Measurements from ENCODE around the gene C2.

The C2 gene

GRCh38 chr6:31954511-31954910 is 27.0 kb downstream of the C2 start:
- DNase-seq = no peak

- DNase-seq = no peak
These were observed 29.3 kb downstream of the C2 start for GRCh38 chr6:31956796-31957195.

GRCh38 chr6:31958412-31958740 is 30.9 kb downstream of the C2 start:
- DNase-seq = peak in 2 of 56 donors; percentile 45 to 52

GRCh38 chr6:31958741-31959739 is 31.5 kb downstream of the C2 start, which contains the start of the genes NELFE and SKIC2:
Gene NELFE (minus strand): TSS chr6:31958971. CDS start chr6:31958446, 525 bp downstream.
Gene SKIC2 (plus strand): TSS chr6:31959175. CDS start chr6:31959193, 18 bp downstream.
- DNase-seq = peak; percentile 84 to 99 (median 97)

GRCh38 chr6:31961616-31962015 is 34.1 kb downstream of the C2 start:
- DNase-seq = no peak

GRCh38 chr6:31963921-31964320 is 36.4 kb downstream of the C2 start:
- no peak for DNase-seq

GRCh38 chr6:31965700-31966099 is 38.2 kb downstream of the C2 start:
- no peak for DNase-seq

GRCh38 chr6:31966506-31966905 is 39.0 kb downstream of the C2 start:
- no peak for DNase-seq

- no peak for DNase-seq
These were observed 39.7 kb downstream of the C2 start for GRCh38 chr6:31966997-31967925.

GRCh38 chr6:31967926-31968320 is 40.4 kb downstream of the C2 start:
- DNase-seq = no peak

- DNase-seq = no peak
These were observed 40.8 kb downstream of the C2 start for GRCh38 chr6:31968326-31968725.

GRCh38 chr6:31968791-31969711 is 41.5 kb downstream of the C2 start:
- DNase-seq = no peak

- no peak for DNase-seq
These were observed 42.4 kb downstream of the C2 start for GRCh38 chr6:31969712-31970603.

- DNase-seq = peak in 1 of 56 donors; percentile 10
These were observed 43.2 kb downstream of the C2 start for GRCh38 chr6:31970604-31971271.

GRCh38 chr6:31971279-31971992 is 43.9 kb downstream of the C2 start:
- no peak for DNase-seq

- DNase-seq = peak; percentile 81 to 99 (median 93)
These were observed 44.6 kb downstream of the C2 start, which contains the start of gene DXO for GRCh38 chr6:31971993-31972708. Gene DXO (minus strand): TSS chr6:31972138. CDS start chr6:31971675, 463 bp downstream.

- DNase-seq = no peak
These were observed 45.3 kb downstream of the C2 start for GRCh38 chr6:31972709-31973350.
